ENCODE results near the gene COL4A1.

GRCh38 chr13:110301606-110302553 lies 5.1 kb downstream of the COL4A1 start:
- TF ChIP-seq EZH2phosphoT487 (IDR thresholded peaks at IDR 0.05; ENCODE audit: insufficient read depth, low read depth): no peak
- TF ChIP-seq EZH2 (IDR thresholded peaks at IDR 0.05; ENCODE audit: insufficient read depth, poor library complexity, severe bottlenecking): no peak

Data from GM23248 (cell line).